Endothelial cell (in vitro differentiated cells): ENCODE measurements around the gene ACVR1B. TPM values are rescaled to one million over a fixed set of nuclear protein-coding genes. Genes with fewer than 3 reads are reported as not detected.
A peak's percentile ranks its signal among the peaks of the same experiment; 100 is the strongest.

ENCODE experiments used
- DNase-seq: peaks from one replicate; pipeline ENCODE4 v3.0.0; 2021; ENCODE audit warnings: low spot score
- H3K27ac Mint-ChIP-seq: one replicate; pipeline ENCODE4 v1.8.0; 2021; ENCODE audit warnings: mixed read lengths, inconsistent platforms; ENCODE audit not compliant: unreplicated experiment
- H3K27me3 Mint-ChIP-seq: one replicate; pipeline ENCODE4 v1.8.0; 2021; ENCODE audit warnings: mild to moderate bottlenecking, moderate library complexity, mixed read lengths, inconsistent platforms; ENCODE audit not compliant: unreplicated experiment
- H3K36me3 Mint-ChIP-seq: one replicate; pipeline ENCODE4 v1.8.0; 2021; ENCODE audit warnings: mild to moderate bottlenecking, low read depth, mixed read lengths, inconsistent platforms; ENCODE audit not compliant: unreplicated experiment
- H3K4me1 Mint-ChIP-seq: one replicate; pipeline ENCODE4 v1.8.0; 2021; ENCODE audit warnings: mild to moderate bottlenecking, mixed read lengths, inconsistent platforms; ENCODE audit not compliant: unreplicated experiment
- H3K4me3 Mint-ChIP-seq: one replicate; pipeline ENCODE4 v1.8.0; 2021; ENCODE audit warnings: mild to moderate bottlenecking, mixed read lengths, inconsistent platforms; ENCODE audit not compliant: unreplicated experiment
- H3K9me3 Mint-ChIP-seq: one replicate; pipeline ENCODE4 v1.8.0; 2021; ENCODE audit warnings: mixed read lengths, inconsistent platforms; ENCODE audit not compliant: unreplicated experiment
- total RNA-seq: library from RNA; stranded (reverse); fragmentation: NEBNext Ultra II Directional; extraction: Animal tissue kit (Norgen Biotek cat#: 25700); gene quantifications from one replicate; pipeline ENCODE4 v1.2.1, GENCODE V29; 2021; ENCODE audit not compliant: unreplicated experiment
- TF ChIP-seq, protein P1 (sequence below): fragments of 200-600 bp; sonication (generic); IDR thresholded peaks from one replicate; pipeline ENCODE4 v1.5.0; 2021; ENCODE audit warnings: antibody characterized with exemption; ENCODE audit not compliant: unreplicated experiment

The ACVR1B gene
- total RNA-seq, 1 donor from 2014 or later, result 30.5 TPM

DNA sequence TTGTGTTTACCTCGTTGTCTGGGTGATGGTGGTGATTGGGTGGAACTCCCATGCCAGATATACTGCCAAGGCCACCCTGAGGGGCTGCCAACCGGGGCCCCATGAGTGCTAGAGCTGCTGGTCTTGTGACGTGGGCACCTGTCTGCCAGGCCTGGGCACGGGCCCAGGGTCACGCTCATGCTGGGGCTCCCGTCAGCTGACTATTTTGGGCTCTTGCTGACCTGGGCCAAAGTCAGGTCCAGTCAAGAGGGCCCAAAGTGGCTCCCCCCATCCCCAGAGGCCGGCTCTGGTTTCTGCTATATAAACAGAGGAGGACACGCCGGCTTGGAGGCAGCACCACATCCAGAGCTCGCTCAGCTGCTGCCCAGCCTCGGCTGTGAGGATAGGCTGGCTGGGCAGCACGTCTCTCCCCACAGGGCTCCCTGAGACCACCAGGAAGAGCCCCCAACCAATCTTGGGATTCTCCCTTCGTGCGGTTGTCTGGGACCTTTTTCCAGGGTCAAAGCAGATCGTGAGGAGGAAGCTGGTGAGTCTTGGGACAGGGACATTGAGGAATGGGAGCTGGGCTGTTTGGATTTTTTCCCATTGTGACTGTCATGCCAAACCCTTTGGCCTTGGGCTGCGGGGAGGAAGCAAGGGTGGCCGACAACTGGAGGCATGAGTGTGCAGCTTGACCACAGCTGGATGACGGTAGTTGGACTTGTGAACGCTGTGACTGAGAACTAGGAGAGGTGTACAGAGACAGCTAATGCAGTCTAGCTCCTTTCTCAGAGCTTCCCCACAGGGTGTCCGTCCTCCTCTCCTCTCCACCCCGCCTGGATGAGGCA is 92.1 kb downstream of the ACVR1B start:
- Mint-ChIP-seq H3K27ac (peak overlapping the region; percentile 57), H3K36me3 (no peaks in the 10 kb centered on the region), H3K27me3 (peaks cover 11% of the 10 kb centered on the region), H3K4me3 (no peak overlapping the region), H3K4me1 (peaks cover 9% of the 10 kb centered on the region), H3K9me3 (no peaks in the 10 kb centered on the region)
- no peak for DNase-seq
- TF ChIP-seq, protein P1, sequence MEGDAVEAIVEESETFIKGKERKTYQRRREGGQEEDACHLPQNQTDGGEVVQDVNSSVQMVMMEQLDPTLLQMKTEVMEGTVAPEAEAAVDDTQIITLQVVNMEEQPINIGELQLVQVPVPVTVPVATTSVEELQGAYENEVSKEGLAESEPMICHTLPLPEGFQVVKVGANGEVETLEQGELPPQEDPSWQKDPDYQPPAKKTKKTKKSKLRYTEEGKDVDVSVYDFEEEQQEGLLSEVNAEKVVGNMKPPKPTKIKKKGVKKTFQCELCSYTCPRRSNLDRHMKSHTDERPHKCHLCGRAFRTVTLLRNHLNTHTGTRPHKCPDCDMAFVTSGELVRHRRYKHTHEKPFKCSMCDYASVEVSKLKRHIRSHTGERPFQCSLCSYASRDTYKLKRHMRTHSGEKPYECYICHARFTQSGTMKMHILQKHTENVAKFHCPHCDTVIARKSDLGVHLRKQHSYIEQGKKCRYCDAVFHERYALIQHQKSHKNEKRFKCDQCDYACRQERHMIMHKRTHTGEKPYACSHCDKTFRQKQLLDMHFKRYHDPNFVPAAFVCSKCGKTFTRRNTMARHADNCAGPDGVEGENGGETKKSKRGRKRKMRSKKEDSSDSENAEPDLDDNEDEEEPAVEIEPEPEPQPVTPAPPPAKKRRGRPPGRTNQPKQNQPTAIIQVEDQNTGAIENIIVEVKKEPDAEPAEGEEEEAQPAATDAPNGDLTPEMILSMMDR, result no peak

DNA sequence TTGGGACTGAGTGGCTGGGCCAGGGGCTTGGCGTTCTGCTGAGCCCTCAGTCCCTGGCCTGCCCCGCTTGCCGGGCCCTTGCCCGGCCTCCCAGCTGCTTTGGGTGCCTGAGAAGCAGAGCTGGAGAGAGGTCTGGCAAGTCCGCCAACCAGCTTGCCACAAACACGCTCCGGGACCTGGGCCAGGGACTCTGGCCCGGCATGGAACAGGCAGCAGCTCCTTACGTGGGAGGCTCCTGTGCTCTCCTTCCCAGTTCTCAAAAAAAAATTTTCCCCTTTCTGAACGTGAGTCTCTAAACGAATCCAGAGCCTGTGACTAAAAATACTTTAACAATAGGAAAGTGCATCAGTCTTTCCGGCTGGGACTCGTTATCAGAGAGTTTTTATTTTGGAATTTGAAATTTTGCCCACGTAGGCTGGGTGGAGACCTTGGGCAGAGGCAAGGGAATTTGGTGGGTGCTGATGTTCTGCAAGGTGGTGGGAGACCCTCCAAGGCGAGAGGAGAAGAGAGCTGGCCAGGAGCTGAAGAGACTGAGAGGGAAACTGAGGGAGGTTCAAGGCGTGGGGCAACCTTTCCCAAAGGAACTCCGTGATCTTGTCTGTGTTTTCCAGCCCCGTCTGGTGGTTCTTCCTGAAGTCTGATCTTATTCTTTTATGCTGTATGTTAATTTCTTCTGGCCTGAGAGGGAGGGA is 92.9 kb downstream of the ACVR1B start:
- peaks cover 3% of the 10 kb centered on the region for H3K36me3 Mint-ChIP-seq
- H3K4me3 Mint-ChIP-seq, result no peak overlapping the region
- peak overlapping the region; percentile 27 for H3K27ac Mint-ChIP-seq
- no peaks in the 10 kb centered on the region for H3K9me3 Mint-ChIP-seq
- H3K4me1 Mint-ChIP-seq, result peaks cover 13% of the 10 kb centered on the region
- no peak for DNase-seq
- TF ChIP-seq, protein P1, result no peak
- H3K27me3 Mint-ChIP-seq, result peaks cover 11% of the 10 kb centered on the region

DNA sequence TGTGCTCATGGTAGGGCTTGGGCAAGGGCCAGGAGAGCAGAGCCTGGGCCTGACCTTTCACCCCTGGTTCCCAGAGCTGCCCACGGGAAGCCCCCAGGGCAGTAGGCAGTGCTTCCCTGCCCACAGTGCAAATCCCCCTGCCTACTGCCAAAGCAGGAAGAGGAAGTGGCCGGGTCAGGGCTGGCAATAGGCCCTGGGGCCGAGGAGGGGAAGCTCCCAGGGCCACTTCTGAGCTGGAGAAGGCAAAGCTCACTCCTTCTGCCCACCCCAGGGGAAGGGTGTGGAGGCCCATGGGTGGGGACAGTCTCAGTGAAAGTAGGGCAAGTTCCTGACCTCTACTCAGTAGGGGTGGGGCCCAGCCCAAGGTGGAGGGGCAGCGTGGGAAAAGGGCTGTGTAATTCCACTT is 94.3 kb downstream of the ACVR1B start:
- Mint-ChIP-seq H3K27me3 (peaks cover 15% of the 10 kb centered on the region), H3K9me3 (no peaks in the 10 kb centered on the region), H3K36me3 (peaks cover 7% of the 10 kb centered on the region), H3K27ac (no peak overlapping the region), H3K4me3 (no peak overlapping the region), H3K4me1 (peaks cover 18% of the 10 kb centered on the region)
- TF ChIP-seq, protein P1, result no peak
- DNase-seq, result no peak

Other genes with a start within 250 kb of the ACVR1B start
- 42.0 TPM for gene FIGNL2, start 103.0 kb upstream of the ACVR1B start, total RNA-seq
- 0.31 TPM for gene ANKRD33, start 63.6 kb upstream of the ACVR1B start, total RNA-seq
- 395 TPM for gene ACVRL1, start 44.2 kb upstream of the ACVR1B start, total RNA-seq
- gene TAMALIN, start 55.2 kb downstream of the ACVR1B start, total RNA-seq, result 29.7 TPM
- 1.0 TPM for gene NR4A1, start 99.7 kb downstream of the ACVR1B start, total RNA-seq
- 30.6 TPM for gene ATG101, start 118.3 kb downstream of the ACVR1B start, total RNA-seq
- not detected for gene SMIM41, start 128.0 kb downstream of the ACVR1B start, total RNA-seq
- 1.5 TPM for gene KRT80, start 240.3 kb downstream of the ACVR1B start, total RNA-seq